HUDEP-2 (cell line): Measurements from ENCODE around the gene ZNF423.

ENCODE experiments used
- DNase-seq, 76 experiments: peaks; one replicate each; lab custom pipeline; 2025; ENCODE audit not compliant: unreplicated experiment in 76 of 76; lab: John Stamatoyannopoulos, UW

Gene ZNF423

GRCh38 chr16:49737541-49737940 lies 118.4 kb downstream of the ZNF423 start:
- no peak for DNase-seq

DNA sequence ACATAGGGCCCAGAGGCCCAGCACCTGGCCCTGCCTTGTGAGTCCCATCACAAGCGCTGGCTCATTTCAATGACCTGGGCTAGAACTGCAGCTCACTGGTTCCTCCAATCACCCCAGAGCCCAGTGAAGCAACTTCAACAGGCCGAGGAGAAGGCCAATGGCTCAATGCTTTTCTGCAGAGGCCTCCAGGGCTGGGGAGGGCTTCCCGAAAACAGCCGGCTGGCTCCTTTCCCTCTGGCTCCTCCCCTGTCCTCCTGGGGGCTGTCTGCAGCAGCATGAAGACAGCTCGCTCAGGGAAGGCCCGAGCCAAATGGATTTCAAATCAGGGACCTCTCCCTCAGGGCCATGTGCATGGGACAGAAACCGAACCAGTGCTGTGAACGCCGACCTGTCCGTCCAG lies 121.6 kb downstream of the ZNF423 start:
- DNase-seq: no peak

- DNase-seq: no peak
Observed at GRCh38 chr16:49733313-49734009, 122.5 kb downstream of the ZNF423 start.

DNA sequence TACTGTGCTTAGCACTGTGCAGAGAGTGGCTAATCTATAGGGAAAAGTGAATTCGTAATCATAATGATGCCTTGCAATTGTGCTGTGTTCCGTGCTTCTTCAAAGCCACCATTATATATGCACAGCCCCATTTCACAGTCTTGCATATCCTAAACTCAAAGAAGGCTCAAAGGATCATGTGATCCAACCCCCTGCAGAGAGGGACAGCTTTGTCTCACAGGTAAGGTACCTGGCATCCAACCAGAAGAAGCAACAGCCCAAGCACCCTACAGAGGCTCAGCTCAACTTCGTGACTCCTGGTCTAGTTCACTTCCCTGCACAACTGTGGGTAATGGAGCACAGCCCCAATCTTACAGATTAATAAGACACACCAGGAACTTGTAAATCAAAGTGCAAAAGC lies 124.0 kb downstream of the ZNF423 start:
- DNase-seq: no peak

DNA sequence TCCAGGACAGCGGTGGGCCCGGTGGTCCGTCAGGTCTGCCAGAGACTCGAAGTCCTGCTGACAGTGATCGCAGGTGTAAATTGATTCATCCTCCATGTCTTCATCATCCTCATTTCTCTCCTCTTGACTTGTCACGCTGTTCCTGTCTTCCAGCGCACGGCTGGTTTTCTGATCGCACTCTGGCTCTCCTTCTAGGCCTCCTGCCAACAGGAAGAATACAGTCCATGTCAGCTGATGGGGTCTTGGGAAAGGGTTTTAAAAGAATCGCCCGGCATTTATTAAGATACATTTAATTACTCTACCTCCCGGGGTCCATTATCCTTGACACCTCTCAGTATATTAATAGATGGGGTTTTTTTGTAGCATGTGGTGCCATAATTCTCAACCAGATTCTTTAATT lies 125.1 kb downstream of the ZNF423 start:
- no peak for DNase-seq

DNA sequence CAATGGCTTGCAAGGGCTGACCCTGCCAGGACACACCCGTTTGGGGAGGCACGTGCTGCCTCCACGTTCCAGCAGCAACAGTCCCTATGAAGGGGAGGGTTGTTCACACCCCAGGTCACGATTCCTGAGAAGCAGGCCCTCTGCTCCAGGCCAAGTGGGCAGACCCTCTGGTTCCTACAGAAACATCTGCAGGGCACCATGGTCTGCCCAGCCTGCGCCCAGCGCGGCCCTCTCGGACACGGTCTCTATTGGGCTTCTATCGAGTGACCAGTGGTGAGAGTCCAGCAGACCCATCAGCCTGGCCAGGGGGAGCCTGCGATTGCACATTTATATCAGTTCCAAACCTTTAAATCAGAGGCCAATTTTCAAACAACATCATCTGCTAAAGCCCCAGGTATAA lies 128.3 kb downstream of the ZNF423 start:
- no peak for DNase-seq

DNA sequence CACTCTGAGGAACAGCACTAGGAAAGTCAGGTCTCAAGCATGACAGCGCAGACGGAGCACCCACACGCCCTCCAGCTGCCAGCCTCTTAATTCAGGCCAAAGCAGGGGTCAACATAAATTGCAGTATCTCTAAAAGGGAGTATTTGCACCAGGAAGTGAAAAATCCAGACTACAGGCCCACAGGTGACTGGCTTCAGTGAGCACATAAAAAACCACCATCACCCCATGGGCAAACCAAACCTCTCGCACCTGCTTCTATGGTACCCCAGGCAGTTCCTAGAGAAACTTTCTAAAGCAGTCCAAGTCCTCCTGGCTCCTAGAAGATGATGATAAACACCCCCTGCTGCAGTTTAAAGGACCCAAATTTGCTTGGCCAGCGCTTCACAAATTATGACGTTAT lies 129.8 kb downstream of the ZNF423 start:
- DNase-seq: no peak

GRCh38 chr16:49725651-49726050 lies 130.3 kb downstream of the ZNF423 start:
- DNase-seq: no peak

- no peak for DNase-seq
Observed at GRCh38 chr16:49724774-49725173, 131.1 kb downstream of the ZNF423 start.

- DNase-seq: no peak
Observed at GRCh38 chr16:49723310-49723709, 132.6 kb downstream of the ZNF423 start.

- DNase-seq: no peak
Observed at GRCh38 chr16:49720225-49720624, 135.7 kb downstream of the ZNF423 start.

- DNase-seq: no peak
Observed at GRCh38 chr16:49717689-49718088, 138.2 kb downstream of the ZNF423 start.

- DNase-seq: no peak
Observed at GRCh38 chr16:49716339-49716934, 139.5 kb downstream of the ZNF423 start.

DNA sequence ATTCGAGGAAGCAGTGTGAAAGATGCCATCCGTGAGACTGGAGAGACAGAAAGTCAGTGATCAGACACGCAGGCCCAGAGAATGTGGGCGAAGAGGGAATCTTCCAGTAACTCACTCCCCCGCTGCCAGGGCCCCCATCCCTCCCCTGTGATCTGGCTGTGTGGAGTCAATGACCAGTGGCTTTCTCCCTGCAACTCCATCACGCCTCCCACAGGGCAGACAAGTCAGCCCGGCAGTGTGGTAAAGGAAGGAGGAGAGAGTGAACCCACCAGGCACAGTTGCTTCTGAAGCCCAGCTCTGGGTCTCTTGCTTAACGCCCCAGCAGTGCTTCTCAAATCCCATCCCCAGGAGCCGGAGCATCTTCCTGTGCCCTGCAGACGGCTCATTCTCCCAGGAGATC lies 142.1 kb downstream of the ZNF423 start:
- DNase-seq: no peak

- no peak for DNase-seq
Observed at GRCh38 chr16:49712542-49712941, 143.4 kb downstream of the ZNF423 start.

- DNase-seq: no peak
Observed at GRCh38 chr16:49712106-49712505, 143.8 kb downstream of the ZNF423 start.

DNA sequence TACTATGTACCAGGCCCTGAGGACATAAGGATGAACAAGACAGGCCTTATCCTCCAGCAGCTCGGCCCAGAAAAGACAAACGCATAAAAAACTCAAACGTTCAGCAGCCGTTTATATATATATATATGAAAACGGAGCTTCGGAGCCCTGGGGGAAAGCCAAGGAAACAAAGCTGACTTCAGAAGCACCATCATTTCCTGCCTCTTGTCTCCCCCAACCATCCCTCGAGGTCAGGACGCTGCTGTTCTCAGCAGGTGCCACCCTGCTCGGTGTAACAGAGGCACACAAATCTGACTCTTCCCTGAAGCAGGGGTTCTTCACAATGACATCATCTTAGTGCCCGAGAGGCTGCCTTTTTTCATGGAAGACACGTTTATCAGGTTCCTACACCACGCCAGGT lies 146.9 kb downstream of the ZNF423 start:
- DNase-seq: no peak

DNA sequence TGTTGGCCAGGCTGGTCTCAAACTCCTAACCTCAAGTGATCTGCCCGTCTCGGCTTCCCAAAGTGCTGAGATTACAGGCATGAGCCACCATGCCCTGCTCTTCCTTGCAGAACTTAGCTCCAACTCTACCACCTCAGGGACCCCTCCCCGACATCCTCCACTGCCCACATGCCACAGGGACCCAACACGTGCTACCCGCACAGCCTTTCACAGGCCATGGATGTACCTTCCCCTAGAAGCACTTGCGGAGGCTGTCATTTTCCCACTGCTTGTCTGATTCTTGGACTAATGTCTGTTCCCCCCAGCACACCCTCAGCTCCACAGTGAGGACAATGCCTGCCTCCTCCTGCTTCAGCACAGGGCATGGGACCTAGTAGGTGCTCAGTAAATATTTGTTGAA lies 147.4 kb downstream of the ZNF423 start:
- DNase-seq: no peak

DNA sequence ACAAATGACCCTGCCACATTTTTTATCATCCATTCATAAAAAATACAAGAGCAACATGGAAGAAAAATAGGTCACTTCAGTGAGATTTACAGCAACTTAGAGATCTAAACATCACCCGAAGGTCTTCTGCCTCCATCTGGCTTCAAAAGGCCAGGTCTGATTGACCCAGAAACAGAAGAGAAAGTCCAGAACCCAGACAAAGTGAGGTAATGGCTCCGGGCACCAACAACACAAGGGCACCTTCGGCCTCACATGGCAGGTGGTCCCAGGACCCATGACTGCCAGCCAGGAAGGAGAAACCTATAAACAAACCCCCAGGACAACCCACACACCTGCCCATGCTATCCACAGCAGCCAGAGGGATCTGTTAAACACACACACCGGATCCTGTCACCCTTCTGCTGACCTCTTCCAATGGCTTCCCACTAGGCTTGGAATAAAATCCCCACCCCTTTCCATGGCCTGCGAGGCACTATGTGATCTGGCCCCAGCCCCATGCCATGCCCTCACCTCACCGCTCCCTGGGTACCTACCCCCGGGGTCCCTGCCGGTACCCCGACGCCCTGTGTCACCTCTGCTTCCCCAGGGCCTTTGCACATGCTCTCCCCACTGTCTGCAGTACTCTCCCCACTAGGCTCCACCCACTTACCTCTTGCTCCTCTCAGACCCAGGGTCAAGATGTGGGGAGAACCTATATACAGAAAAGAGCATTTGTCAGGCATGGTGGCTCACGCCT lies 149.1 kb downstream of the ZNF423 start:
- no peak for DNase-seq

GRCh38 chr16:49704586-49705155 lies 151.2 kb downstream of the ZNF423 start:
- no peak for DNase-seq

GRCh38 chr16:49703483-49703882 lies 152.4 kb downstream of the ZNF423 start:
- no peak for DNase-seq
